Measurements from ENCODE around the gene CANT1.
A peak's percentile ranks its signal among the peaks of the same experiment; 100 is the strongest.
"Not testable (repeated sequence)": the region's sequence is repeated elsewhere in the genome, so short reads cannot be mapped to it uniquely, and the experiment has no call there.

Gene CANT1

DNA sequence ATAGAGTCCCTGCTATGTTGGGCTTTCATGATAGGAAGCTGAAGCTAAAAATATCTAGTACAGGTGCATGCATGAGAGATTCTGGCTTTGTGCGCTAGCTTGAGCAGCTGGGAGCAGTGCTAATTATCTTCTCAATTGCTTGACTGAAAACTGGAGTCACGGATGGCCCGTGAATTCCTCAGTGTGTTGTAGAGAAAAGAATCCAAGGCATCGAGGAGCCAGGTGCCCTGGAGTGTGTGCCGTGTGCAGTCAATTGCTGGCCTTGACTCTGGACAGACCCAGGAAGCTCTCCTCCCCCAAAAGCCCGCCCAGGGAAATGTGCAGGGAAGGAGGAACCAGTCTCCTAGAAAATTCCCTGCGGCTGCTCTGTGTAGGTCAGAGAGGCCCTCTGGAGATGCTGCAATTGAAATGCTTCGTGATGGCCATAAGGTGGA, 44.1 kb downstream of the CANT1 start:
- TF ChIP-seq, protein P1, sequence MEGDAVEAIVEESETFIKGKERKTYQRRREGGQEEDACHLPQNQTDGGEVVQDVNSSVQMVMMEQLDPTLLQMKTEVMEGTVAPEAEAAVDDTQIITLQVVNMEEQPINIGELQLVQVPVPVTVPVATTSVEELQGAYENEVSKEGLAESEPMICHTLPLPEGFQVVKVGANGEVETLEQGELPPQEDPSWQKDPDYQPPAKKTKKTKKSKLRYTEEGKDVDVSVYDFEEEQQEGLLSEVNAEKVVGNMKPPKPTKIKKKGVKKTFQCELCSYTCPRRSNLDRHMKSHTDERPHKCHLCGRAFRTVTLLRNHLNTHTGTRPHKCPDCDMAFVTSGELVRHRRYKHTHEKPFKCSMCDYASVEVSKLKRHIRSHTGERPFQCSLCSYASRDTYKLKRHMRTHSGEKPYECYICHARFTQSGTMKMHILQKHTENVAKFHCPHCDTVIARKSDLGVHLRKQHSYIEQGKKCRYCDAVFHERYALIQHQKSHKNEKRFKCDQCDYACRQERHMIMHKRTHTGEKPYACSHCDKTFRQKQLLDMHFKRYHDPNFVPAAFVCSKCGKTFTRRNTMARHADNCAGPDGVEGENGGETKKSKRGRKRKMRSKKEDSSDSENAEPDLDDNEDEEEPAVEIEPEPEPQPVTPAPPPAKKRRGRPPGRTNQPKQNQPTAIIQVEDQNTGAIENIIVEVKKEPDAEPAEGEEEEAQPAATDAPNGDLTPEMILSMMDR (conservative IDR thresholded peaks at IDR 0.05; ENCODE audit: low read depth, low read length), result no peak
- no peak for DNase-seq (ENCODE audit: low read depth)
- no peak overlapping the region for H3K4me3 ChIP-seq (ENCODE audit: low read depth, low read length)

DNA sequence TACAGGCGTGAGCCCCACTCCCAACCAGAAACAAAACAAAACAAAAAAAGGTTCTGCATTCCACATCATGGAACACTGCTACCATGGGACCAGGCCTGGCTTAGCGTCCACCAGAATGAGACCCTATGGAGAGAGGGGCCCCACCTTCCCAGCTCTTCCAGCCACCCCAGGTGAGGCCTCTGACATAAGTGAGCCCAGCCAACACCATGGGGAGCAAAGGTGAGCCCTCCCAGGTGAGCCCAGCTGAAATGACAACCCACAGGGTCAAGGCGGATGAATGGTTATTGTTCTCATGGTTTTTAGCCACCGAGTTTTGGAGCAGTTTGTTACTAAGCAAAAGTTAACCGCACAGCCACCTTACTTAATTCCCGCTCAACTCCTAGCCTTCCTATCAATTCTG, 46.2 kb downstream of the CANT1 start:
- no peak overlapping the region for H3K4me3 ChIP-seq (ENCODE audit: low read depth, low read length)
- TF ChIP-seq, protein P1 (conservative IDR thresholded peaks at IDR 0.05; ENCODE audit: low read depth, low read length), result no peak

DNA sequence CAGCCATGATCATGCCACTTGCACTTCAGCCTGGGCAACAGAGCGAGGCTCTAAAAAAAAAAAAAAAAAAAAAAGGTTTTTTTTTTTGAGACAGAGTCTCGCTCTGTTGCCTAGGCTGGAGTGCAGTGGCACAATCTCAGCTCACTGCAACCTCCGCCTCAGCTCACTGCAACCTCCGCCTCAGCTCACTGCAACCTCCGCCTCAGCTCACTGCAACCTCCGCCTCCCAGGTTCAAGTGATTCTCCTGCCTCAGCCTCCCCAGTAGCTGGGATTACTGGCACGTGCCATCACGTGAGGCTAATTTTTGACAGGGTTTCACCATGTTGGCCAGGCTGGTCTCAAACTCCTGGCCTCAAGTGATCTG, 46.6 kb downstream of the CANT1 start:
- not testable (repeated sequence) for DNase-seq (ENCODE audit: low read depth); H3K4me3 ChIP-seq (ENCODE audit: low read depth, low read length)

More for the DNA sequence above, 46.2 kb downstream of the CANT1 start:
- no peak for DNase-seq (ENCODE audit: low read depth)

DNA sequence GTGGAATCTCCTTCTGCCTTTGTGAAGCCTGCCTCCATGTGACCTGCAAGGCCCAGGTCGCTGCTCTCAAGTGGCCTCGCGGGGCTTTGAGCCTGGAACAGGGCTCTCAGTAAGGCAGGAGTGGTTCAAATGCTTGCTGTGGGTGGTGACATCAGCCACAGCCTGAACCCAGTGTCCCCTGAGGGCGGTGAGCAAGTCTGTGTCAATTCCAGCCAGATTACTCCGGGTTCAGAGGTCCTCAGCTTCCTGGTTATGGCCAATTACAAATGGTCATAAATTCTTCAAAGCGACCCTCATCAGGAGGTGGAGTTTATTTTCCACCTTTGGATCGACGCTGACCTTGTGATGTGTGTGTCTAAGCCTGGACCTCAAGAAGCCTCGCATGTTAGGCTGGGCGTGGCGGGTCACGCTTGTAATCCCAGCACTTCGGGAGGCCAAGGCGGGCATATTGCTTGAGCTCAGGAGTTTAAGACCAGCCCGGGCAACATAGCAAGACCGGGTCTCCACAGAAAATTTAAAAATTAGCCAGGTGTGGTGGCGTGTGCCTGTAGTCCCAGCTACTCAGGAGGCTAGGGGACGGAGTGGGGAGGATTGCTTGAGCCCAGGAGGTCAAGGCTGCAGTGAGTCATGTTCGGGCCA, 47.1 kb downstream of the CANT1 start:
- no peak for DNase-seq (ENCODE audit: low read depth)

DNA sequence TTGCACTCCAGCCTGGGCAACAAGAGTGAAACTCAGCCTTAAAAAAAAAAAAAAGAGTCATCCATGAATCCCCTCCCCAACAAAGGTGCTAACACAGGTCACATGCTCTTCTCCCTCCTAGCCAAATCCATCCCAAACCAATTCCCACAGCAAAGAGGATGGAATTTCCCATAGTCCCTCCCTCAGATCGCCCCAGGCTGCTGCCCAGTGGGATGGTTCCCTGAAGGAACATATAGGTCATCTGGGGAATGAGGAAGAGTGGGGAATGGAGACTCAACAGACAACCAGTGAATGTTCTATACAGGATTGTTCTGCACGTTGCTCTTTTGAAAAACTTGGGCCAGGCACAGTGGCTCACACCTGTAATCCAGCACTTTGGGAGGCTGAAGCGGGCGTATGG, 48.0 kb downstream of the CANT1 start:
- H3K4me3 ChIP-seq (ENCODE audit: low read depth, low read length), result no peak overlapping the region
- TF ChIP-seq, protein P1 (conservative IDR thresholded peaks at IDR 0.05; ENCODE audit: low read depth, low read length), result no peak
- no peak for DNase-seq (ENCODE audit: low read depth)

More for the DNA sequence above, 47.1 kb downstream of the CANT1 start:
- TF ChIP-seq, protein P1 (conservative IDR thresholded peaks at IDR 0.05; ENCODE audit: low read depth, low read length), result no peak
- H3K4me3 ChIP-seq (ENCODE audit: low read depth, low read length), result no peak overlapping the region

DNA sequence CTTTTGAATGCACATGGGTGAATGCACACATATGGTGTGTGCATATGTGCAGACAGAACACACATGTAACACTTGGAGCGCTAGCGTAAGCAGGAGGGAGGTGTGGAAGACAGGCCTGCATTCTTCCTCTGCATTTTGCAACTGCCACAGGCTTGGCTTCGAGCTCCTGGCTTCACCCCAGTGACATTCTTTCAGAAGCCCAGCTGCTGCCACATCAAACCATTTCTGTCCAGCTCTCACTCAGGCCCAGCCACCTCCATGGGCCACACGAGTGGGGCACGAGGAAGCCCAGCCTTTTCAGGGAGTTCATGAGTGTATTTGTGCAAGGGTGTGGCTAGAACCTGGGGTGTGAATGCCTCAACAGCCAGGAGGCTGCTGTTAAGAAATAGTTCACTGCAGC, 48.6 kb downstream of the CANT1 start:
- peak; percentile 52 for DNase-seq (ENCODE audit: low read depth)
- no peak overlapping the region for H3K4me3 ChIP-seq (ENCODE audit: low read depth, low read length)
- TF ChIP-seq, protein P1 (conservative IDR thresholded peaks at IDR 0.05; ENCODE audit: low read depth, low read length), result no peak

DNA sequence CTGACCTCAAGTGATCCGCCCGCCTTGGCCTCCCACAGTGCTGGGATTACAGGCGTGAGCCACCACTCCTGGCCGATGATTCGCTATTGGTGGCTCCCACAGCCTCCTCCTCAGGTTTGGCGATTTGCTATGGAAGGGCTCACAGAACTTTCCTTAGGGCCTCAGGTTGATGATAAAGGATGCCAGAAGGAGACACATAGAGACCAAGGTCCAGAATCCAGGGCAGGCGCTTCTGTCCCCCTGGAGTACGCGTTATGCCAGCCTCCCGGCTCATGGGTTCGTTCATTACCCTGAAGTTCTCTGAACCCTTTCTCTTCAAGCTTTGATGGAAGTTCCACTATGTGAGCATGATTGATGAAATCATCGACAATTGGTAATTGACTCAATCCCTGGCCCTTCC, 49.8 kb downstream of the CANT1 start:
- TF ChIP-seq, protein P1 (conservative IDR thresholded peaks at IDR 0.05; ENCODE audit: low read depth, low read length), result no peak
- no peak for DNase-seq (ENCODE audit: low read depth)
- no peak overlapping the region for H3K4me3 ChIP-seq (ENCODE audit: low read depth, low read length)
